ENCODE results near the gene HOXA5. TPM values are rescaled to one million over a fixed set of nuclear protein-coding genes. Genes with fewer than 3 reads are reported as not detected.

Gene HOXA5
- total and polyA plus RNA-seq, 8 donors = 2.9 to 53.1 (median 10.7) TPM

DNA sequence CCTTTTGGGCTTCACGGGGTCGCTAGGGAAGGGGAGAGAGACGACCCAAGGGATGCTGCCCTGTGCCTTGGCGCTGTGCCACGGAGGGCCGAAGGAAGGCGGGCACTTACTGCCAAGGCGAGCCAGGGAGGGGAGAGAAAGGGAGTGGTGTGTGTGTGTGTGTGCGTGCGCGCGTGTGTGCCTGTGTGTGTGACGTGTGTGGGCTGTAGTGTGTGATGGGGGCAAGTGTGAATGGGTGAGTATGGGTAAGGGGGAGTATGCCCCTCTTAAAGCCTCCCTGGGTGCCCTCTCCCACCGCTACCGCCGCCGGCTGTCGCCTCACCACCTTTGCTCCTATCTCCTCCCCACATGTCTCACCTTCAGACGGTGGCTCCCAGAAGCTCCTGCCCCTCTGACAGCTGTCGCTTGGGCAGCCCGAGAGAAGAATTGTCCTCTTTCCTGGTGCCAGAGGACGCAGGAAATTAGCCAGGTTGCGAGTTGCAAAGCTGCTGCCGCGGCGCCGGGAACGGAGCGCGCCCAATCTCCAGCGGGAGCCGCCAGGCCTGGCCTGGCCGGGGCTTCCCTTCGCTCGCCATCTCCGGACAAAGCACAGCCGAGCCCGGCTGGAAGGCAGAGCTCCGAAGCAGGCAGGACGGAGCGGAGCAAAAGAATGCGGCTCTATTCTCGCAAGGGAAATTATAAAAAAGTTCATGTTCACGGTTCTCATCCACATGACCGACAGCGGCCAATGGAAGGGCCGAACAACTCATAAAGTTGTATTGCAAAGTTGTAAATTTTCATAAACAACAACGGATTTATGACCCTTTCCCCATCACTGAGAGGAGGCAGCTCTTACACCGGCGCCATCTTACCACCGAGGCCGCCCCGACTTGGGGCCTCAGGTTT, 8.7 kb upstream of the HOXA5 start, which contains the start of gene HOXA3:
Gene HOXA3 (minus strand): TSS at position 653 of the 885 bp plus-strand sequence. CDS start 41,943 bp downstream, outside the sequence.
- Histone ChIP-seq H3K4me1 (peaks cover 19 to 76% (median 65%) of the 10 kb centered on the region in 4 donors), H3K4me3 (peak within 1 kb of the TSS; percentile 46 to 64 (median 52)), H3K27ac (peak within 1 kb of the TSS; percentile 72 to 99 (median 88)), H3K9me3 (peaks cover 0 to 9% (median 0%) of the 10 kb centered on the region in 4 donors), H3K27me3 (peaks cover 10 to 100% (median 93%) of the 10 kb centered on the region in 3 donors), H3K36me3 (no peaks in the 10 kb centered on the region)
- peak in 2 of 3 donors; percentile 70 to 74 for TF ChIP-seq POLR2AphosphoS5 (IDR thresholded peaks at IDR 0.05)
- no peak for TF ChIP-seq EP300 (IDR thresholded peaks at IDR 0.05)
- 6 to 26% (median 12%) methylated on average over 49 to 53 of the region's 53 CpGs for WGBS, 5 donors
- intact Hi-C loops (cut with DNase I; ENCODE audit: low total_unique reads) = no loop called here
- peak in 1 of 2 donors; percentile 26 for DNase-seq

GRCh38 chr7:27151341-27151930, 8.0 kb upstream of the HOXA5 start:
- peak overlapping the region; percentile 46 to 64 (median 52) for H3K4me3 ChIP-seq
- H3K27ac ChIP-seq = peak overlapping the region; percentile 72 to 99 (median 88)
- H3K4me1 ChIP-seq = peaks cover 20 to 74% (median 60%) of the 10 kb centered on the region in 4 donors
- peaks cover 10 to 100% (median 93%) of the 10 kb centered on the region in 3 donors for H3K27me3 ChIP-seq
- 7 to 17% (median 9%) methylated on average over 20 to 27 of the region's 27 CpGs for WGBS, 5 donors
- intact Hi-C loops (cut with DNase I; ENCODE audit: low total_unique reads) = no loop called here
- peaks cover 0 to 9% (median 0%) of the 10 kb centered on the region in 4 donors for H3K9me3 ChIP-seq
- DNase-seq = no peak
- no peaks in the 10 kb centered on the region for H3K36me3 ChIP-seq
- TF ChIP-seq POLR2AphosphoS5 (IDR thresholded peaks at IDR 0.05) (no peak), EP300 (IDR thresholded peaks at IDR 0.05) (no peak), POLR2A (IDR thresholded peaks at IDR 0.05) (no peak)
- TF ChIP-seq, protein P1, sequence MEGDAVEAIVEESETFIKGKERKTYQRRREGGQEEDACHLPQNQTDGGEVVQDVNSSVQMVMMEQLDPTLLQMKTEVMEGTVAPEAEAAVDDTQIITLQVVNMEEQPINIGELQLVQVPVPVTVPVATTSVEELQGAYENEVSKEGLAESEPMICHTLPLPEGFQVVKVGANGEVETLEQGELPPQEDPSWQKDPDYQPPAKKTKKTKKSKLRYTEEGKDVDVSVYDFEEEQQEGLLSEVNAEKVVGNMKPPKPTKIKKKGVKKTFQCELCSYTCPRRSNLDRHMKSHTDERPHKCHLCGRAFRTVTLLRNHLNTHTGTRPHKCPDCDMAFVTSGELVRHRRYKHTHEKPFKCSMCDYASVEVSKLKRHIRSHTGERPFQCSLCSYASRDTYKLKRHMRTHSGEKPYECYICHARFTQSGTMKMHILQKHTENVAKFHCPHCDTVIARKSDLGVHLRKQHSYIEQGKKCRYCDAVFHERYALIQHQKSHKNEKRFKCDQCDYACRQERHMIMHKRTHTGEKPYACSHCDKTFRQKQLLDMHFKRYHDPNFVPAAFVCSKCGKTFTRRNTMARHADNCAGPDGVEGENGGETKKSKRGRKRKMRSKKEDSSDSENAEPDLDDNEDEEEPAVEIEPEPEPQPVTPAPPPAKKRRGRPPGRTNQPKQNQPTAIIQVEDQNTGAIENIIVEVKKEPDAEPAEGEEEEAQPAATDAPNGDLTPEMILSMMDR (IDR thresholded peaks at IDR 0.05) = no peak

DNA sequence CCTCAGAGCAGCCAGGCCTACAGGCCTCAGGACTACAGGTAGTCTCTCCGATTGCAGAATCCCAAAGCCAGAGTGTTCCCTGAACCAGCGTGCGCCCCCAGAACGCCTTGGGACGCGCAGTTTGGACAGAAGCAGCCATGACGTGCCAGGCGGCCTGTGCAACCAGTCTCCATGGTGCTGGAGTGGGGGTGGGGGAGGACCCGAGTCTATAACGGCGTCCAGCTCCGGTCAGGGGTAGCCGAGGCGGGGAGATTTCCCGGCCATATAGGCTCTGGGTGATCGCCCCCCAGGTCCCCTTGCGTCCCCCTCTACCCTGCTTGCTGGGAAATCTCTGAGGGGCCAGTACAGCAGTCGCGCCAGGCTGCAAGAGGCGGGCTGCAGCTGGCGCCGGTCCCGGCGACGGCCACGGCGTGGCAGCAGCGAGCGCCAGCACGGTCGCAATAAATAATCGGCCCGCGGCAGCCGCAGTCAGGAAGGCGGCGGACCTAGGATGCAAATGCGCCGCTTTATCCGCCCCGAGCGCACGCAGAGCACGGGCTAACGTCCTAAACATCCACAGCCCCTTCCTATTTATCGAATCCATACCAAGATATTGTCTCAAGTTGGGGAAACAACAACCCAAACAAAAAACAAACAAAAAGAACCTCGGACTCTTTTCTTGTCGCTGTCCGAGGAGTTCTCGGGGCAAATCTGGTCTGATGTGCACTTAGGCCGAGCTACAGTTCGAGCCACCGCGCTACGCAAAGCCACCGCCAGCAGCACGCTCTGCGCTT, 7.3 kb upstream of the HOXA5 start:
- H3K27me3 ChIP-seq = peaks cover 5 to 100% (median 89%) of the 10 kb centered on the region in 3 donors
- peak overlapping the region; percentile 46 to 64 (median 52) for H3K4me3 ChIP-seq
- 2 to 6% (median 5%) methylated on average over 31 to 58 of the region's 58 CpGs for WGBS, 5 donors
- DNase-seq = peak; percentile 60 to 93
- H3K36me3 ChIP-seq = no peaks in the 10 kb centered on the region
- intact Hi-C loops (cut with DNase I; ENCODE audit: low total_unique reads) = no loop called here
- TF ChIP-seq POLR2AphosphoS5 (IDR thresholded peaks at IDR 0.05) = peak; percentile 71 to 79 (median 74)
- TF ChIP-seq, protein P1 (IDR thresholded peaks at IDR 0.05) = peak in 5 of 7 experiments; percentile 33 to 86 (median 78)
- TF ChIP-seq POLR2A (IDR thresholded peaks at IDR 0.05) = no peak
- no peak for TF ChIP-seq EP300 (IDR thresholded peaks at IDR 0.05)
- peaks cover 0 to 9% (median 0%) of the 10 kb centered on the region in 4 donors for H3K9me3 ChIP-seq
- H3K27ac ChIP-seq = peak overlapping the region; percentile 72 to 99 (median 88)
- H3K4me1 ChIP-seq = peaks cover 20 to 67% (median 53%) of the 10 kb centered on the region in 4 donors

DNA sequence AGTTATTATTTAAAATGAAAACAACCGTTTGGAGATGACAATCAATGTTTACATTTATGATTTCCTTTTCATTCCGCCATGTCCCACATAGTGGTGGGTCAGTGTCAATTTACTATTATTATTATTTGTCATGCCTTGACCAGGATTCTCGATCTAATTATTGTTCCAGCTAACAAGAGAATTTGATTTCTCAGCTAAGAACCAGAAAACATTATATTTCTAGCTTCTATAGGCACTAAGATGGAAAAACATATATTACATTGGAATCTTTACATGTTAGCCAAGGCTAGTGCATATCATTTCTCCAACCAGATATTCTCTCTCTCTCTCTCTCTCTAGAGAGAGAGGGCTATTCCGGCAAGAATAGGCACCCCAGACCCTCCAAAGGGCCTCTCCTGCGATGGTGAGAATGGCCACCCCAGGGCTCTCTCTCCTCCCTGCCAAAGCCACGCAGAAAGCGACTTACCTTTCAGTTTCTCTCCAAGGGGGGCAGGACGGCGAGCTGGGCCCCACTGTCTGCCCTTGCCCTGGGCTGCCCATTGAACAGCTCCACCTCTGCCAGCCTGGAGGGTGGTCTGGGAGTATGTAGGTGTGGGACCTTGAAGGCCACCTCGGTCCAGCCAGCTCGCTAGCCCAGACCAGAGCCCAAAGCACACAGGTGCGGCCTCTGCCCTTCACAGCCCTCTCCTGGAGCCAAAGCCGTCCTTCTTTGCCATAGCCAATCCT, 6.5 kb upstream of the HOXA5 start:
- no peak for TF ChIP-seq POLR2AphosphoS5 (IDR thresholded peaks at IDR 0.05)
- TF ChIP-seq, protein P1 (IDR thresholded peaks at IDR 0.05) = no peak
- TF ChIP-seq POLR2A (IDR thresholded peaks at IDR 0.05) = no peak
- no peak for TF ChIP-seq EP300 (IDR thresholded peaks at IDR 0.05)
- no peaks in the 10 kb centered on the region for H3K36me3 ChIP-seq
- DNase-seq = no peak
- WGBS, 5 donors = 52 to 61% (median 60%) methylated on average over 12 to 13 of the region's 13 CpGs
- intact Hi-C loops (cut with DNase I; ENCODE audit: low total_unique reads) = no loop called here
- H3K27ac ChIP-seq = peak overlapping the region; percentile 28 to 99 (median 88)
- H3K27me3 ChIP-seq = peaks cover 5 to 100% (median 89%) of the 10 kb centered on the region in 3 donors
- H3K4me3 ChIP-seq = peak overlapping the region; percentile 46 to 64 (median 52)
- peaks cover 20 to 59% (median 47%) of the 10 kb centered on the region in 4 donors for H3K4me1 ChIP-seq
- peaks cover 0 to 11% (median 0%) of the 10 kb centered on the region in 4 donors for H3K9me3 ChIP-seq
